Spleen (tissue), 11 donors: Measurements from ENCODE around the gene SPDL1. TPM values are rescaled to one million over a fixed set of nuclear protein-coding genes. Genes with fewer than 3 reads are reported as not detected.

Source experiments
- DNase-seq: peaks from one replicate; pipeline ENCODE4 v3.0.0-alpha.2; 2020
- H3K27ac ChIP-seq, 8 donors: fragments of 200-600 bp; sonication (generic) in 7 of 8; 1 replicate in 4 of 8; 2 replicates in 4 of 8; pipeline versions ENCODE4 v1.5.0 to v1.8.0; 2016 to 2021; ENCODE audit warnings: inconsistent platforms in 4 of 8, mild to moderate bottlenecking in 4 of 8, moderate library complexity in 1 of 8
- H3K27me3 ChIP-seq, 7 donors: fragments of 200-600 bp; sonication (generic) in 6 of 7; replicated peaks in 1 of 7; 1 replicate in 4 of 7; 2 replicates in 3 of 7; pipeline versions ENCODE4 v1.5.0 to v1.8.0; 2016 to 2021; ENCODE audit warnings: inconsistent platforms in 3 of 7, mild to moderate bottlenecking in 1 of 7
- H3K36me3 ChIP-seq, 6 donors: fragments of 200-600 bp; sonication (generic) in 5 of 6; 1 replicate in 4 of 6; 2 replicates in 2 of 6; pipeline versions ENCODE4 v1.5.0 to v1.8.0; 2016 to 2021; ENCODE audit warnings: inconsistent platforms in 2 of 6
- H3K4me1 ChIP-seq, 6 donors: fragments of 200-600 bp; sonication (generic) in 5 of 6; 1 replicate in 3 of 6; 2 replicates in 3 of 6; pipeline versions ENCODE4 v1.5.0 to v1.8.0; 2016 to 2021; ENCODE audit warnings: inconsistent platforms in 3 of 6
- H3K4me3 ChIP-seq, 8 donors: fragments of 200-600 bp; sonication (generic) in 7 of 8; 1 replicate in 4 of 8; 2 replicates in 4 of 8; pipeline versions ENCODE4 v1.5.0 to v1.8.0; 2016 to 2021; ENCODE audit warnings: inconsistent platforms in 4 of 8, mild to moderate bottlenecking in 4 of 8, moderate library complexity in 2 of 8
- H3K9me3 ChIP-seq, 8 donors: fragments of 200-600 bp; sonication (generic) in 7 of 8; 1 replicate in 4 of 8; 2 replicates in 4 of 8; pipeline versions ENCODE4 v1.5.0 to v1.8.0; 2016 to 2021; ENCODE audit warnings: inconsistent platforms in 4 of 8
- POLR2A ChIP-seq, 3 donors: fragments of 450-650 bp; IDR thresholded peaks; one replicate each; pipeline ENCODE4 v1.5.1; 2017; ENCODE audit warnings: antibody characterized with exemption in 3 of 3, mild to moderate bottlenecking in 1 of 3
- POLR2AphosphoS5 ChIP-seq, 3 donors: sonication (generic); formaldehyde crosslinking; IDR thresholded peaks; one replicate each; pipeline ENCODE4 v1.5.1; 2017; ENCODE audit warnings: antibody characterized with exemption in 3 of 3
- WGBS, 5 donors: extraction: QIAGEN DNeasy Blood & Tissue Kit in 3 of 5; methylation state at CpG; one replicate each; pipeline versions ENCODE4 v1.1.5 to v1.1.7; 2013 to 2018; 5-methylcytosine and 5-hydroxymethylcytosine counted together
- intact Hi-C: fragments of 100-400 bp; cut with DNase I; formaldehyde crosslinking; loops from one replicate; pipeline ENCODE4 v1.15.0; 2023; ENCODE audit warnings: low total_unique reads
- polyA plus RNA-seq, 3 donors: library from polyadenylated mRNA; stranded (reverse); fragments of 200-250 nt; gene quantifications; one replicate each; pipeline ENCODE4 v1.2.1, GENCODE V29; 2013
- small RNA-seq, 4 donors: library from RNA; depleted of rRNA; stranded (forward); fragments of <200 nt; gene quantifications; one replicate each; pipeline ENCODE3, GENCODE V24; 2016
- total RNA-seq, 7 donors: library from RNA; depleted of rRNA in 3 of 7; stranded (reverse); fragments of >200 nt in 3 of 7; fragmentation: NEBNext Ultra II Directional in 4 of 7; extraction: Animal tissue kit (Norgen Biotek cat#: 25700) in 4 of 7; gene quantifications; one replicate each; pipeline versions ENCODE4 v1.1.0 to v1.2.1, GENCODE V29; 2016 to 2021
- TF ChIP-seq, protein P1 (sequence below), 11 experiments: fragments of 200-600 bp in 7 of 11; fragments of 450-650 bp in 4 of 11; sonication (generic) in 4 of 11; IDR thresholded peaks in 8 of 11; conservative IDR thresholded peaks in 3 of 11; 1 replicate in 7 of 11; 2 replicates in 4 of 11; pipeline versions ENCODE4 v1.4.0 to v1.8.0; 2016 to 2021; ENCODE audit warnings: antibody characterized with exemption in 11 of 11, inconsistent platforms in 4 of 11, mild to moderate bottlenecking in 1 of 11
- donor health status: healthy with polysubstance abuse.
- donor health status: DM: no; HTN: no; CAD: no; lungs with moderate emphysema.
- donor health status: DM: no; HTN: no; CAD: no.
- donor health status: Bipolar disorder and iron deficiency.
- donor health status: healthy.
- donor health status: DM: no; HTN: no; CAD: no.
- donor health status: DM: yes; HTN: yes; CAD: no.

The SPDL1 gene
- total and polyA plus RNA-seq, 10 donors, result 5.2 to 15.7 (median 10.3) TPM

DNA sequence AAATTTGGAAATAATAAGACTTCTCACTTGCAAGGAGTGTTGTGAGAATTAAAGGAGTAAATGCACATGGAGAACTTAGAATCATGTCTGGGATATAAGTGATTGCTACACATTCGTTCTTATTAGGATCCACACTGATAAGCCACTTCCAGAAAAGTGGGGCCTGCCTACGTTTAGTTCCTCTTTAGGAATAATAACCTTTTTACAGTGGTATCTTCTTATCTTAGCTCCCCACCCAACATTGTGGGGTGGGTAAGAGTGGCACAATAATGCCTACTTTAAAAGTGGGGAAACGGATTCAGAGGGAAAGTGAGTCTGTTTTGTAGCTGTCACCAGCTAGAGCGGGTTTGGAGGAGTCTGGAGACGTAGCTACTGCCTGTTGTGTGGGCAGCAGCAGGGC is 69.5 kb downstream of the SPDL1 start:
- intact Hi-C loops, result no loop called here
- Histone ChIP-seq H3K4me1 (peaks cover 37 to 100% (median 72%) of the 10 kb centered on the region in 6 donors), H3K4me3 (no peak overlapping the region), H3K36me3 (peaks cover 0 to 55% (median 23%) of the 10 kb centered on the region in 6 donors), H3K9me3 (no peaks in the 10 kb centered on the region), H3K27ac (peak overlapping the region in 2 of 8 donors; percentile 6 to 18), H3K27me3 (no peaks in the 10 kb centered on the region)
- WGBS, 5 donors, result 54 to 86% (median 73%) methylated on average over 5 of the region's 5 CpGs
- no peak for DNase-seq
- no peak for TF ChIP-seq POLR2AphosphoS5 (IDR thresholded peaks at IDR 0.05)
- TF ChIP-seq, protein P1, sequence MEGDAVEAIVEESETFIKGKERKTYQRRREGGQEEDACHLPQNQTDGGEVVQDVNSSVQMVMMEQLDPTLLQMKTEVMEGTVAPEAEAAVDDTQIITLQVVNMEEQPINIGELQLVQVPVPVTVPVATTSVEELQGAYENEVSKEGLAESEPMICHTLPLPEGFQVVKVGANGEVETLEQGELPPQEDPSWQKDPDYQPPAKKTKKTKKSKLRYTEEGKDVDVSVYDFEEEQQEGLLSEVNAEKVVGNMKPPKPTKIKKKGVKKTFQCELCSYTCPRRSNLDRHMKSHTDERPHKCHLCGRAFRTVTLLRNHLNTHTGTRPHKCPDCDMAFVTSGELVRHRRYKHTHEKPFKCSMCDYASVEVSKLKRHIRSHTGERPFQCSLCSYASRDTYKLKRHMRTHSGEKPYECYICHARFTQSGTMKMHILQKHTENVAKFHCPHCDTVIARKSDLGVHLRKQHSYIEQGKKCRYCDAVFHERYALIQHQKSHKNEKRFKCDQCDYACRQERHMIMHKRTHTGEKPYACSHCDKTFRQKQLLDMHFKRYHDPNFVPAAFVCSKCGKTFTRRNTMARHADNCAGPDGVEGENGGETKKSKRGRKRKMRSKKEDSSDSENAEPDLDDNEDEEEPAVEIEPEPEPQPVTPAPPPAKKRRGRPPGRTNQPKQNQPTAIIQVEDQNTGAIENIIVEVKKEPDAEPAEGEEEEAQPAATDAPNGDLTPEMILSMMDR (IDR thresholded peaks at IDR 0.05 in 8 of 11, conservative IDR thresholded peaks at IDR 0.05 in 3 of 11), result no peak
- no peak for TF ChIP-seq POLR2A (IDR thresholded peaks at IDR 0.05)

Small RNA genes within 50 kb of the gene (small RNA-seq; reads per million reads assigned to genes)
- 0 reads per million in 4 donors for gene RNU6-477P

Other genes with a start within 250 kb of the SPDL1 start
- gene DOCK2, start 53.5 kb downstream of the SPDL1 start, total RNA-seq, result 100 to 1,000 TPM; 179 to 321 (median 217) TPM
- 10 to 100 TPM; 30.6 to 48.6 (median 39.6) TPM for gene DOCK2, start 53.5 kb downstream of the SPDL1 start, polyA plus RNA-seq